NT2/D1 (cell line): ENCODE data around the gene DCDC1.

Source experiments
- DNase-seq: peaks from one replicate; pipeline ENCODE4 v3.0.0-alpha.2; 2011; ENCODE audit warnings: low read depth, low spot score
- H3K27me3 ChIP-seq: 2 replicates; pipeline ENCODE4 v1.6.0; 2011; ENCODE audit warnings: mild to moderate bottlenecking; ENCODE audit not compliant: insufficient read length, insufficient read depth
- H3K36me3 ChIP-seq: 2 replicates; pipeline ENCODE4 v1.6.1; 2011; ENCODE audit warnings: mild to moderate bottlenecking, low read length, mixed read lengths; ENCODE audit not compliant: insufficient read depth, insufficient read length
- H3K4me1 ChIP-seq: 2 replicates; pipeline ENCODE4 v1.5.1; 2011; ENCODE audit not compliant: insufficient read depth, insufficient read length
- H3K4me3 ChIP-seq: 2 replicates; pipeline ENCODE4 v1.5.1; 2011; ENCODE audit warnings: low read depth; ENCODE audit not compliant: insufficient read length
- H3K9ac ChIP-seq: 2 replicates; pipeline ENCODE4 v1.6.0; 2011; ENCODE audit warnings: low read depth; ENCODE audit not compliant: insufficient read length
- H3K9me3 ChIP-seq: 2 replicates; pipeline ENCODE4 v1.5.1; 2011; ENCODE audit warnings: mild to moderate bottlenecking, low read length; ENCODE audit not compliant: insufficient read depth
- SUZ12 ChIP-seq: IDR thresholded peaks from 2 replicates; pipeline ENCODE4 v1.6.1; 2011; ENCODE audit not compliant: insufficient read length, insufficient read depth; ENCODE audit errors: extremely low read depth
- YY1 ChIP-seq: IDR thresholded peaks from 2 replicates; pipeline ENCODE4 v1.6.1; 2011; ENCODE audit not compliant: insufficient read length, insufficient read depth
- ZNF274 ChIP-seq: IDR thresholded peaks from 2 replicates; pipeline ENCODE4 v1.6.1; 2011; ENCODE audit warnings: mild to moderate bottlenecking, low read depth, low read length

Gene DCDC1

GRCh38 chr11:31139479-31139878, 230.1 kb downstream of the DCDC1 start:
- H3K36me3 ChIP-seq, result no peaks in the 10 kb centered on the region
- H3K4me1 ChIP-seq, result no peaks in the 10 kb centered on the region
- no peaks in the 10 kb centered on the region for H3K27me3 ChIP-seq
- TF ChIP-seq SUZ12 (no peak), YY1 (no peak), ZNF274 (no peak)
- H3K9ac ChIP-seq, result no peak overlapping the region
- no peak overlapping the region for H3K4me3 ChIP-seq
- no peak for DNase-seq
- no peaks in the 10 kb centered on the region for H3K9me3 ChIP-seq

- Histone ChIP-seq H3K4me1 (no peaks in the 10 kb centered on the region), H3K4me3 (no peak overlapping the region), H3K9me3 (no peaks in the 10 kb centered on the region), H3K9ac (no peak overlapping the region), H3K36me3 (no peaks in the 10 kb centered on the region), H3K27me3 (no peaks in the 10 kb centered on the region)
- TF ChIP-seq ZNF274 (no peak), YY1 (no peak), SUZ12 (no peak)
- DNase-seq, result no peak
Measured at GRCh38 chr11:31132531-31133421, 236.8 kb downstream of the DCDC1 start.

GRCh38 chr11:31131760-31132159, 237.8 kb downstream of the DCDC1 start:
- H3K9me3 ChIP-seq, result no peaks in the 10 kb centered on the region
- no peaks in the 10 kb centered on the region for H3K27me3 ChIP-seq
- no peaks in the 10 kb centered on the region for H3K4me1 ChIP-seq
- no peak for TF ChIP-seq SUZ12
- no peak for TF ChIP-seq ZNF274
- no peak for TF ChIP-seq YY1
- no peak for DNase-seq
- H3K4me3 ChIP-seq, result no peak overlapping the region
- H3K9ac ChIP-seq, result no peak overlapping the region
- H3K36me3 ChIP-seq, result no peaks in the 10 kb centered on the region

DNA sequence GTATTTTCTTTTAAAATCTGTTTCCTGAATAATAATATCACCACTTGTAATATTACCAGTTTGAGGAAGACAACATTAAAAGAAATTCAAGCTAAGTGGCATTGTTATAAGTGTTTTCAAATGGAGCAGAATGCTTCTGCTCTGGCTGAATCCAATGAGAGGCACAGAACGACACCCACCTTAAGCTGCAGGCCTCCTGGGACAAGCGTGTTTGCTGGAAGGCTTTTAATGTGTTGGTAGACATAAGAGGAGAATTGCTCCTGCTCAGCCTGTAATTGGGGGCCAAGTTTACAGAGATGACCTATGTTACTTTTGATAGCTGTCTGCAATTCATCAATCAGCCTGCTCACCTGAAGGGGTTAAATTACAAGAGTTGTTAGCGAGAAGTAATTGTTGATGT, 242.2 kb downstream of the DCDC1 start:
- no peak for TF ChIP-seq SUZ12
- TF ChIP-seq YY1, result no peak
- TF ChIP-seq ZNF274, result no peak
- no peak overlapping the region for H3K9ac ChIP-seq
- H3K9me3 ChIP-seq, result no peaks in the 10 kb centered on the region
- no peaks in the 10 kb centered on the region for H3K36me3 ChIP-seq
- DNase-seq, result no peak
- H3K4me1 ChIP-seq, result no peaks in the 10 kb centered on the region
- H3K4me3 ChIP-seq, result no peak overlapping the region
- H3K27me3 ChIP-seq, result no peaks in the 10 kb centered on the region

DNA sequence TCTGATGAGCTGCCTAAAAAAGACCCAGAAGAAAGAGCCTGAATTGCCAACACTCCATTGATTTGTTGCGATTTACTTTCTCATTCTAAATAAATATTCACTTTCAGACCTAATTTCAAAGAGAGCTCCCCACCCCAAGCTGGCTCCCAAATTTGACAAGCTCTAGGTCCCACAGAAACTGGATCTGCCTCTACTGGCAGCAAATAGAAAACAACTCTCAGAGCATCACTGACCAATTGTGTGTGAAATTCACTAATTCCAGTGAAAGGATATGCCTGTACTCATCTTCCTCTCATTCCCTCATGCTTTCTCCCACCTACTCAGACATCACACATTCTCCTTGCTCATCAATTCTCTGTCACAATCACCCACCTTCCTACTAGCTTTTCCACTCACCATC, 249.1 kb downstream of the DCDC1 start:
- no peak overlapping the region for H3K4me3 ChIP-seq
- no peak for DNase-seq

DNA sequence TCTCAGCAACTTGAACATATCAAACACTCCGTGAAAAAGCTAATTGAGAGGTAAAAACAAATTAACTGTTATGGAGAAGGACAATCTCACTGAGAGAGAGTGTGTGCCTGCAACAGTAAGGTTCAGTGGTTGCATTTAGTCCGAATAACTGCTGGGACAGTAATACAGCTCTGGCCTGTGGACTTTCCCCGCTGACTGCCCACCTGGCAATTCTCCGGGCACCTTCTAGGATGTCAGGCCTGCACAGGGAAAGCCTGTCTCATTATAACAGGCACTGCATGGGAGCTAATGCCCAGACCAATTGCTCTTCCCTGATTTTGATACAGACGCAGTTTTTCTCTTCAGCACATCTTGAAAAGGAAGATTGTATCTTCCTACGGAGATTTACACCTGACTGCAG, 251.0 kb downstream of the DCDC1 start:
- no peaks in the 10 kb centered on the region for H3K9me3 ChIP-seq
- no peak overlapping the region for H3K4me3 ChIP-seq
- no peaks in the 10 kb centered on the region for H3K36me3 ChIP-seq
- H3K4me1 ChIP-seq, result no peaks in the 10 kb centered on the region
- H3K9ac ChIP-seq, result no peak overlapping the region
- no peak for DNase-seq
- H3K27me3 ChIP-seq, result no peaks in the 10 kb centered on the region
- TF ChIP-seq SUZ12 (no peak), ZNF274 (no peak), YY1 (no peak)

More for the DNA sequence above, 249.1 kb downstream of the DCDC1 start:
- H3K9ac ChIP-seq, result no peak overlapping the region
- H3K36me3 ChIP-seq, result no peaks in the 10 kb centered on the region
- TF ChIP-seq SUZ12, result no peak
- TF ChIP-seq YY1, result no peak
- no peak for TF ChIP-seq ZNF274
- no peaks in the 10 kb centered on the region for H3K9me3 ChIP-seq
- H3K4me1 ChIP-seq, result no peaks in the 10 kb centered on the region
- H3K27me3 ChIP-seq, result no peaks in the 10 kb centered on the region

GRCh38 chr11:31117038-31117437, 252.5 kb downstream of the DCDC1 start:
- H3K36me3 ChIP-seq, result no peaks in the 10 kb centered on the region
- no peak for TF ChIP-seq ZNF274
- no peak for TF ChIP-seq SUZ12
- no peak for TF ChIP-seq YY1
- no peak overlapping the region for H3K4me3 ChIP-seq
- H3K9me3 ChIP-seq, result no peaks in the 10 kb centered on the region
- no peak overlapping the region for H3K9ac ChIP-seq
- H3K4me1 ChIP-seq, result no peaks in the 10 kb centered on the region
- DNase-seq, result no peak
- no peaks in the 10 kb centered on the region for H3K27me3 ChIP-seq
